Endothelial cell of umbilical vein (primary cell): ENCODE measurements around the gene CBLC. TPM values are rescaled to one million over a fixed set of nuclear protein-coding genes. Genes with fewer than 3 reads are reported as not detected.

Source experiments
- BruUV-seq: library from RNA; stranded (reverse); fragments of 400-500 nt; replicated peaks from 2 replicates; lab custom pipeline; 2021; lab: Mats Ljungman, UMichigan
- CTCF ChIA-PET: fragments of 300-600, 350-600 bp; sonication (Branson Sonifier 250); formaldehyde crosslinking; loops from one replicate; lab custom pipeline; 2021; ENCODE audit warnings: antibody characterized with exemption, inconsistent platforms; lab: Charles Lee
- POLR2A ChIA-PET: fragments of 300-600, 350-600 bp; sonication (Branson Sonifier 250); formaldehyde crosslinking; loops from one replicate; lab custom pipeline; 2021; ENCODE audit warnings: antibody characterized with exemption, inconsistent platforms; lab: Charles Lee
- DNase-seq: peaks from one replicate; pipeline ENCODE4 v3.0.0-alpha.2; 2011; ENCODE audit warnings: low read depth, low spot score
- FAIRE-seq: peaks from 2 replicates; lab custom pipeline; 2011; peaks lifted over from hg19 to GRCh38; lab: Jason Lieb, UNC
- H2AFZ ChIP-seq: 2 replicates; pipeline ENCODE4 v1.6.0; 2012; ENCODE audit warnings: low read depth, low read length, control low read depth, inconsistent platforms
- H3K27ac ChIP-seq: 2 replicates; pipeline ENCODE4 v1.5.1; 2011; ENCODE audit warnings: low read depth, mild to moderate bottlenecking, control low read depth, low read length, moderate library complexity; ENCODE audit not compliant: insufficient read depth
- H3K27me3 ChIP-seq, 2 experiments: 2 replicates each; pipeline versions ENCODE4 v1.6.0 to v1.6.1; 2011; ENCODE audit warnings: low read length in 2 of 2, mixed read lengths in 1 of 2; ENCODE audit not compliant: control insufficient read depth in 2 of 2, insufficient read depth in 2 of 2
- H3K36me3 ChIP-seq, 2 experiments: 2 replicates in 1 of 2; 3 replicates in 1 of 2; pipeline ENCODE4 v1.5.1; 2011; ENCODE audit warnings: low read length in 2 of 2, mild to moderate bottlenecking in 1 of 2, moderate library complexity in 1 of 2; ENCODE audit not compliant: control insufficient read depth in 2 of 2, insufficient read depth in 2 of 2; ENCODE audit errors: extremely low read depth in 1 of 2
- H3K4me1 ChIP-seq: 3 replicates; pipeline ENCODE4 v1.5.1; 2011; ENCODE audit warnings: mild to moderate bottlenecking, low read length; ENCODE audit not compliant: control insufficient read depth, insufficient read depth; ENCODE audit errors: extremely low read depth
- H3K4me2 ChIP-seq: 2 replicates; pipeline ENCODE4 v1.6.1; 2011; ENCODE audit warnings: low read length, control low read depth, mixed read lengths; ENCODE audit not compliant: insufficient read depth
- H3K4me3 ChIP-seq, 3 experiments: fragments of 200-600 bp in 1 of 3; sonication (generic), shearing (Covaris generic) in 1 of 3; replicated peaks in 1 of 3; 2 replicates each; pipeline ENCODE4 v1.5.1; 2011 to 2016; ENCODE audit warnings: control low read depth in 3 of 3, low read length in 3 of 3, mild to moderate bottlenecking in 2 of 3, inconsistent platforms in 1 of 3, low read depth in 1 of 3, moderate library complexity in 1 of 3; ENCODE audit not compliant: insufficient read depth in 1 of 3
- H3K79me2 ChIP-seq: 2 replicates; pipeline ENCODE4 v1.6.0; 2012; ENCODE audit warnings: low read length, inconsistent platforms; ENCODE audit not compliant: control insufficient read depth, insufficient read depth
- H3K9ac ChIP-seq: replicated peaks from 2 replicates; pipeline ENCODE3; 2011; ENCODE audit warnings: low read length, control low read depth; ENCODE audit not compliant: insufficient read depth; ENCODE audit errors: extremely low read depth
- H3K9me1 ChIP-seq: replicated peaks from 3 replicates; pipeline ENCODE4 v1.6.0; 2011; ENCODE audit warnings: mild to moderate bottlenecking, low read length; ENCODE audit not compliant: control insufficient read depth, insufficient read depth; ENCODE audit errors: extremely low read depth
- H3K9me3 ChIP-seq: replicated peaks from 2 replicates; pipeline ENCODE4 v1.5.1; 2012; ENCODE audit warnings: low read length, inconsistent platforms; ENCODE audit not compliant: control insufficient read depth, insufficient read depth
- H4K20me1 ChIP-seq: replicated peaks from 2 replicates; pipeline ENCODE3; 2011; ENCODE audit warnings: mild to moderate bottlenecking, low read length; ENCODE audit not compliant: control insufficient read depth, insufficient read depth; ENCODE audit errors: extremely low read depth
- CTCF ChIP-seq, 2 donors: IDR thresholded peaks; 1 replicate in 1 of 2; 2 replicates in 1 of 2; pipeline ENCODE4 v1.5.1; 2011; ENCODE audit warnings: low read length in 2 of 2, mild to moderate bottlenecking in 2 of 2, moderate library complexity in 2 of 2, control low read depth in 1 of 2, inconsistent platforms in 1 of 2, low read depth in 1 of 2; ENCODE audit not compliant: insufficient read depth in 1 of 2; ENCODE audit errors: extremely low read depth in 1 of 2
- EZH2 ChIP-seq: IDR thresholded peaks from 2 replicates; pipeline ENCODE4 v1.6.1; 2012; ENCODE audit warnings: borderline replicate concordance, low read depth, mild to moderate bottlenecking, moderate library complexity, low read length, inconsistent platforms; ENCODE audit not compliant: severe bottlenecking
- FOS ChIP-seq: IDR thresholded peaks from 2 replicates; pipeline ENCODE4 v1.6.1; 2011; ENCODE audit warnings: mild to moderate bottlenecking, low read length, moderate library complexity, borderline replicate concordance; ENCODE audit not compliant: insufficient read depth
- GATA2 ChIP-seq: IDR thresholded peaks from 2 replicates; pipeline ENCODE4 v1.7.0; 2011; ENCODE audit warnings: low read depth, mild to moderate bottlenecking, moderate library complexity, mixed read lengths, low read length; ENCODE audit not compliant: insufficient read length, insufficient read depth
- JUN ChIP-seq: IDR thresholded peaks from 2 replicates; pipeline ENCODE4 v1.6.1; 2011; ENCODE audit warnings: borderline replicate concordance, low read depth; ENCODE audit not compliant: insufficient read length, insufficient read depth
- MAX ChIP-seq: IDR thresholded peaks from 2 replicates; pipeline ENCODE4 v1.6.1; 2011; ENCODE audit not compliant: insufficient read depth, insufficient read length
- MYC ChIP-seq: IDR thresholded peaks from one replicate; pipeline ENCODE4 v1.6.1; 2011; ENCODE audit warnings: mild to moderate bottlenecking, low read depth, low read length
- POLR2A ChIP-seq: IDR thresholded peaks from 2 replicates; pipeline ENCODE4 v1.6.1; 2012; ENCODE audit warnings: low read depth, mild to moderate bottlenecking, control low read depth, low read length
- POLR2AphosphoS5 ChIP-seq: IDR thresholded peaks from 2 replicates; pipeline ENCODE4 v1.6.1; 2012; ENCODE audit warnings: low read depth, mild to moderate bottlenecking, control low read depth, low read length, moderate library complexity; ENCODE audit not compliant: insufficient read depth
- dilution Hi-C: fragments of 300-500 bp; cut with MboI; formaldehyde crosslinking; loops from one replicate; pipeline ENCODE4 v1.15.0; 2019; ENCODE audit warnings: low sequenced_read_pairs; ENCODE audit not compliant: extremely low pct_ligation_motif_present
- intact Hi-C: fragments of 100-400 bp; cut with micrococcal nuclease; formaldehyde crosslinking; loops from one replicate; pipeline ENCODE4 v1.10.0; 2022
- polyA plus RNA-seq, 4 experiments: library from polyadenylated mRNA; depleted of rRNA in 3 of 4; stranded (reverse) in 3 of 4; unstranded in 1 of 4; fragments of >200 nt; gene quantifications; 2 replicates each; pipeline versions ENCODE4 v1.2.1 to v1.2.3, GENCODE V29; 2011 to 2012; ENCODE audit warnings: missing spikeins in 1 of 4
- total RNA-seq: library from RNA; stranded (reverse); gene quantifications from 2 replicates; pipeline ENCODE4 v1.2.3, GENCODE V29; 2021

CBLC gene
- total and polyA plus RNA-seq, 2 donors (not counting 3 experiments of a cell fraction or from before 2014, with no cell fraction given): 0.04 TPM; not detected in 1

GRCh38 chr19:44785271-44785670 is 7.6 kb downstream of the CBLC start:
- Histone ChIP-seq H3K9me1 (no peaks in the 10 kb centered on the region), H3K9me3 (no peaks in the 10 kb centered on the region), H3K4me3 (no peak overlapping the region), H4K20me1 (no peaks in the 10 kb centered on the region), H3K36me3 (no peaks in the 10 kb centered on the region), H3K79me2 (no peaks in the 10 kb centered on the region), H3K27me3 (no peaks in the 10 kb centered on the region), H3K27ac (no peak overlapping the region), H3K4me1 (no peaks in the 10 kb centered on the region), H2AFZ (no peak overlapping the region), H3K4me2 (no peak overlapping the region), H3K9ac (no peak overlapping the region)
- dilution Hi-C loops: no loop called here
- intact Hi-C loops: no loop called here
- CTCF ChIA-PET: interaction anchor here (0.7 to 6.5 kb wide), 21 partner anchors 11 to 215 kb away, joined by 3 to 57 read pairs (median 12); partner anchors contain the start of genes BCAM and NECTIN2
- POLR2A ChIA-PET: no interaction called here
- FAIRE-seq: peak; percentile 18
- TF ChIP-seq MYC (no peak), POLR2A (no peak), MAX (no peak), GATA2 (no peak), FOS (no peak), EZH2 (no peak), POLR2AphosphoS5 (no peak), CTCF (IDR thresholded peaks at IDR 0.05; ENCODE audit: extremely low read depth in 1 of 2, insufficient read depth in 1 of 2, low read depth in 1 of 2, low read length in 2 of 2) (no peak), JUN (no peak)
- no peak for DNase-seq
- no TSS peak for BruUV-seq
